ENCODE measurements around the gene CARS1.

DNA sequence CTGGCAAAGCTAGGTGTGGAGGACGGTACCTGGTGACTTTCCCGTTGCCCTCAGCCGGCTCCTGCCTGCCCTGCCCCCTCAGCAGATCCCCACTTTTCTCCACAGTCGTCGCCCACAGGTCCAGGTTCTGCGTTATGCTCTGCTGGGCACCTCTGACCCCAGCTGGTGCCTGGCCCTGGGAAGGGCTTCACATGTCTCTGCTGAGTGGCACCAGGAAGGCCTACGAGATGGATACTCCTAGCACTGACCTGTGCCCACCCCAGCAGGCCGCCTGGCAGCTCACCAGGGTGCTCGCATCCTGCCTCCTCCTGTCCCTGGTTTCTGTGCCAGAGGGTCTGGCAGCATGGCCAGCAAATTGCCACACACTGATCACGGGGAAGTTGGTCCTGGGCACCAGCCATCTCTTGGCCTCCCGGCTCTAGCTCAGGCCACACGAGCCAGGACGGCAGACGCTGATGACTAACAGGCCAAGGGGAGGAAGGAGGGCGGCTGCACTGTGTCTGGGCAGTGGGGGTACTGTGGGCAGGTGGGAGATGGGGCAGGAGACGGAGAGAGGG, 13.8 kb downstream of the CARS1 start:
- TF ChIP-seq, protein P1, sequence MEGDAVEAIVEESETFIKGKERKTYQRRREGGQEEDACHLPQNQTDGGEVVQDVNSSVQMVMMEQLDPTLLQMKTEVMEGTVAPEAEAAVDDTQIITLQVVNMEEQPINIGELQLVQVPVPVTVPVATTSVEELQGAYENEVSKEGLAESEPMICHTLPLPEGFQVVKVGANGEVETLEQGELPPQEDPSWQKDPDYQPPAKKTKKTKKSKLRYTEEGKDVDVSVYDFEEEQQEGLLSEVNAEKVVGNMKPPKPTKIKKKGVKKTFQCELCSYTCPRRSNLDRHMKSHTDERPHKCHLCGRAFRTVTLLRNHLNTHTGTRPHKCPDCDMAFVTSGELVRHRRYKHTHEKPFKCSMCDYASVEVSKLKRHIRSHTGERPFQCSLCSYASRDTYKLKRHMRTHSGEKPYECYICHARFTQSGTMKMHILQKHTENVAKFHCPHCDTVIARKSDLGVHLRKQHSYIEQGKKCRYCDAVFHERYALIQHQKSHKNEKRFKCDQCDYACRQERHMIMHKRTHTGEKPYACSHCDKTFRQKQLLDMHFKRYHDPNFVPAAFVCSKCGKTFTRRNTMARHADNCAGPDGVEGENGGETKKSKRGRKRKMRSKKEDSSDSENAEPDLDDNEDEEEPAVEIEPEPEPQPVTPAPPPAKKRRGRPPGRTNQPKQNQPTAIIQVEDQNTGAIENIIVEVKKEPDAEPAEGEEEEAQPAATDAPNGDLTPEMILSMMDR (IDR thresholded peaks at IDR 0.05; ENCODE audit: low read depth, low read length, poor library complexity, severe bottlenecking): no peak
- TF ChIP-seq EZH2phosphoT487 (IDR thresholded peaks at IDR 0.05; ENCODE audit: borderline replicate concordance, low read length): no peak

All from DOHH2 (cell line).